H1 (cell line): Measurements from ENCODE around the gene SBNO2. TPM values are rescaled to one million over a fixed set of nuclear protein-coding genes. Genes with fewer than 3 reads are reported as not detected.

ENCODE experiments used
- CTCF ChIA-PET: fragments of 300-600 bp; sonication (Branson Sonifier 250); formaldehyde crosslinking; loops from one replicate; lab custom pipeline; 2021; ENCODE audit not compliant: partially characterized antibody; lab: Charles Lee
- POLR2A ChIA-PET: fragments of 300-600 bp; sonication (Branson Sonifier 250); formaldehyde crosslinking; loops from one replicate; lab custom pipeline; 2021; ENCODE audit warnings: inconsistent platforms; ENCODE audit not compliant: partially characterized antibody; lab: Charles Lee
- DNase-seq, 2 experiments: peaks; one replicate each; pipeline versions ENCODE4 v3.0.0 to v3.0.0-alpha.2; 2010 to 2022; ENCODE audit warnings: low spot score in 2 of 2, low read depth in 1 of 2, mixed read lengths in 1 of 2
- FAIRE-seq: peaks from 2 replicates; lab custom pipeline; 2011; peaks lifted over from hg19 to GRCh38; lab: Jason Lieb, UNC
- H2AFZ ChIP-seq: 2 replicates; pipeline ENCODE4 v1.8.1; 2012; ENCODE audit warnings: low read length, inconsistent platforms
- H2AK5ac ChIP-seq: 2 replicates; pipeline ENCODE4 v1.6.1; 2013; ENCODE audit warnings: low read depth, low read length
- H2BK120ac ChIP-seq: replicated peaks from 2 replicates; pipeline ENCODE3; 2013; ENCODE audit warnings: low read depth, low read length, inconsistent platforms
- H2BK12ac ChIP-seq: 2 replicates; pipeline ENCODE4 v1.6.1; 2013; ENCODE audit warnings: low read depth, low read length
- H2BK15ac ChIP-seq: 2 replicates; pipeline ENCODE4 v1.6.1; 2013; ENCODE audit warnings: low read length
- H2BK20ac ChIP-seq: 2 replicates; pipeline ENCODE4 v1.6.1; 2013; ENCODE audit warnings: low read length
- H2BK5ac ChIP-seq: 2 replicates; pipeline ENCODE4 v1.6.1; 2013; ENCODE audit warnings: low read depth, low read length
- H3K14ac ChIP-seq: 2 replicates; pipeline ENCODE4 v1.6.1; 2013; ENCODE audit warnings: inconsistent platforms; ENCODE audit not compliant: insufficient read length
- H3K18ac ChIP-seq: 2 replicates; pipeline ENCODE4 v1.6.1; 2013; ENCODE audit warnings: low read length; ENCODE audit errors: extremely low read depth
- H3K23ac ChIP-seq: 2 replicates; pipeline ENCODE4 v1.6.1; 2013; ENCODE audit warnings: inconsistent platforms; ENCODE audit not compliant: insufficient read length
- H3K23me2 ChIP-seq: 2 replicates; pipeline ENCODE4 v1.6.1; 2013; ENCODE audit warnings: low read depth, low read length
- H3K27ac ChIP-seq: 2 replicates; pipeline ENCODE4 v1.6.1; 2011; ENCODE audit warnings: low read depth, low read length, inconsistent platforms
- H3K27me3 ChIP-seq, 4 experiments: replicated peaks in 1 of 4; 1 replicate in 1 of 4; 2 replicates in 3 of 4; pipeline versions ENCODE4 v1.6.1 to v1.8.1; 2011 to 2013; ENCODE audit warnings: low read length in 3 of 4, mild to moderate bottlenecking in 3 of 4, inconsistent platforms in 2 of 4, mixed read lengths in 2 of 4, moderate library complexity in 1 of 4; ENCODE audit not compliant: control insufficient read depth in 3 of 4, insufficient read depth in 3 of 4; ENCODE audit errors: extremely low read depth in 1 of 4
- H3K36me3 ChIP-seq, 4 experiments: 2 replicates each; pipeline versions ENCODE4 v1.6.1 to v1.8.1; 2011 to 2013; ENCODE audit warnings: mild to moderate bottlenecking in 4 of 4, low read length in 3 of 4, moderate library complexity in 2 of 4, control low read depth in 1 of 4, inconsistent platforms in 1 of 4; ENCODE audit not compliant: insufficient read depth in 4 of 4, control insufficient read depth in 2 of 4
- H3K4ac ChIP-seq: replicated peaks from 2 replicates; pipeline ENCODE3; 2013; ENCODE audit warnings: low read length, low read depth, mixed read lengths, inconsistent platforms; ENCODE audit not compliant: insufficient read length
- H3K4me1 ChIP-seq, 4 experiments: replicated peaks in 1 of 4; 1 replicate in 1 of 4; 2 replicates in 3 of 4; pipeline versions ENCODE4 v1.6.1 to v1.8.1; 2011 to 2013; ENCODE audit warnings: low read length in 3 of 4, inconsistent platforms in 2 of 4, mixed read lengths in 1 of 4; ENCODE audit not compliant: insufficient read depth in 4 of 4, control insufficient read depth in 3 of 4
- H3K4me2 ChIP-seq, 2 experiments: 2 replicates each; pipeline versions ENCODE4 v1.6.1 to v1.8.1; 2011 to 2013; ENCODE audit warnings: low read depth in 2 of 2, low read length in 2 of 2, control low read depth in 1 of 2, inconsistent platforms in 1 of 2, mild to moderate bottlenecking in 1 of 2; ENCODE audit not compliant: insufficient read depth in 1 of 2
- H3K4me3 ChIP-seq, 4 experiments: fragments of 200-600, 300-600 bp in 1 of 4; sonication (generic), shearing (Covaris generic), sonication (Bioruptor Twin) in 1 of 4; 2 replicates each; pipeline versions ENCODE4 v1.5.1 to v1.8.1; 2011 to 2016; ENCODE audit warnings: low read length in 4 of 4, low read depth in 3 of 4, control low read depth in 2 of 4, inconsistent platforms in 2 of 4, mild to moderate bottlenecking in 2 of 4, mixed read lengths in 1 of 4, moderate library complexity in 1 of 4; ENCODE audit not compliant: insufficient read depth in 2 of 4; ENCODE audit errors: extremely low read depth in 1 of 4
- H3K56ac ChIP-seq: replicated peaks from 2 replicates; pipeline ENCODE3; 2013; ENCODE audit warnings: low read depth, mild to moderate bottlenecking, mixed read lengths, low read length, inconsistent platforms; ENCODE audit not compliant: insufficient read length
- H3K79me1 ChIP-seq: 2 replicates; pipeline ENCODE4 v1.6.1; 2013; ENCODE audit warnings: low read depth, low read length, control low read depth
- H3K79me2 ChIP-seq, 2 experiments: 2 replicates each; pipeline versions ENCODE4 v1.6.1 to v1.8.1; 2012 to 2013; ENCODE audit warnings: low read length in 2 of 2, mild to moderate bottlenecking in 2 of 2, inconsistent platforms in 1 of 2; ENCODE audit not compliant: insufficient read depth in 2 of 2, control insufficient read depth in 1 of 2
- H3K9ac ChIP-seq, 4 experiments: replicated peaks in 1 of 4; 1 replicate in 1 of 4; 2 replicates in 3 of 4; pipeline versions ENCODE4 v1.6.1 to v1.8.1; 2011 to 2013; ENCODE audit warnings: low read depth in 3 of 4, low read length in 3 of 4, control low read depth in 2 of 4, mild to moderate bottlenecking in 2 of 4, moderate library complexity in 2 of 4, inconsistent platforms in 1 of 4; ENCODE audit errors: extremely low read depth in 1 of 4
- H3K9me3 ChIP-seq, 2 experiments: 2 replicates each; pipeline versions ENCODE4 v1.6.1 to v1.8.1; 2012 to 2013; ENCODE audit warnings: mild to moderate bottlenecking in 2 of 2, moderate library complexity in 2 of 2, control low read depth in 1 of 2, inconsistent platforms in 1 of 2, low read depth in 1 of 2, low read length in 1 of 2, mixed read lengths in 1 of 2; ENCODE audit not compliant: insufficient read depth in 2 of 2
- H4K20me1 ChIP-seq, 2 experiments: replicated peaks in 1 of 2; 2 replicates each; pipeline versions ENCODE3 to v1.8.1; 2011 to 2013; ENCODE audit warnings: inconsistent platforms in 2 of 2, low read length in 2 of 2, mild to moderate bottlenecking in 1 of 2; ENCODE audit not compliant: insufficient read depth in 2 of 2, control insufficient read depth in 1 of 2
- H4K5ac ChIP-seq: 2 replicates; pipeline ENCODE4 v1.6.1; 2013; ENCODE audit warnings: low read length, low read depth, mixed read lengths, inconsistent platforms; ENCODE audit not compliant: insufficient read length
- H4K8ac ChIP-seq: 2 replicates; pipeline ENCODE4 v1.8.0; 2013; ENCODE audit warnings: mild to moderate bottlenecking, moderate library complexity, low read length, inconsistent platforms; ENCODE audit not compliant: insufficient read depth; ENCODE audit errors: extremely low read depth
- H4K91ac ChIP-seq: replicated peaks from 2 replicates; pipeline ENCODE3; 2013; ENCODE audit warnings: low read length, mixed read lengths, inconsistent platforms; ENCODE audit not compliant: insufficient read length
- BACH1 ChIP-seq: IDR thresholded peaks from 2 replicates; pipeline ENCODE4 v1.6.1; 2012; ENCODE audit warnings: low read length, improper control_type of control experiment
- CTBP2 ChIP-seq: IDR thresholded peaks from 2 replicates; pipeline ENCODE4 v1.7.0; 2011; ENCODE audit warnings: borderline replicate concordance, mild to moderate bottlenecking, moderate library complexity, mixed read lengths, low read length; ENCODE audit not compliant: insufficient read depth, insufficient read length
- HDAC2 ChIP-seq, 2 experiments: fragments of 300-600 bp in 1 of 2; sonication (generic) in 1 of 2; IDR thresholded peaks; 2 replicates each; pipeline ENCODE4 v1.6.1; 2011 to 2012; ENCODE audit warnings: low read depth in 2 of 2, low read length in 2 of 2, mild to moderate bottlenecking in 2 of 2, moderate library complexity in 2 of 2, borderline replicate concordance in 1 of 2, inconsistent platforms in 1 of 2
- JUND ChIP-seq: IDR thresholded peaks from 2 replicates; pipeline ENCODE4 v1.6.1; 2011; ENCODE audit warnings: mild to moderate bottlenecking, improper control_type of control experiment, low read length
- KDM4A ChIP-seq: IDR thresholded peaks from one replicate; pipeline ENCODE4 v1.7.1; 2012; ENCODE audit warnings: low read depth, mild to moderate bottlenecking, moderate library complexity, low read length, inconsistent platforms; ENCODE audit not compliant: severe bottlenecking
- SIN3A ChIP-seq, 2 experiments: IDR thresholded peaks in 1 of 2; conservative IDR thresholded peaks in 1 of 2; 2 replicates each; pipeline ENCODE4 v1.6.1; 2011 to 2012; ENCODE audit warnings: low read length in 2 of 2, improper control_type of control experiment in 1 of 2, low read depth in 1 of 2, mild to moderate bottlenecking in 1 of 2
- SIX5 ChIP-seq: IDR thresholded peaks from 2 replicates; pipeline ENCODE4 v1.6.1; 2011; ENCODE audit warnings: mild to moderate bottlenecking, low read depth, low read length
- TCF12 ChIP-seq: IDR thresholded peaks from 2 replicates; pipeline ENCODE4 v1.6.1; 2011; ENCODE audit warnings: low read depth, mild to moderate bottlenecking, low read length
- WGBS, 2 experiments: shearing (Covaris generic) in 1 of 2; methylation state at CpG; one replicate each; pipeline versions ENCODE4 v1.1.6 to v1.1.7; 2013 to 2015; ENCODE audit warnings: low lambda C conversion rate in 2 of 2, mixed read lengths in 2 of 2, inconsistent platforms in 1 of 2, low coverage in 1 of 2, missing lambda C conversion rate in 1 of 2; ENCODE audit not compliant: insufficient replicate concordance in 2 of 2, insufficient coverage in 1 of 2, insufficient read length in 1 of 2; ENCODE audit errors: extremely low coverage in 1 of 2, missing lambda C conversion rate in 1 of 2; 5-methylcytosine and 5-hydroxymethylcytosine counted together
- polyA plus RNA-seq, 7 experiments: library from polyadenylated mRNA; depleted of rRNA in 3 of 7; stranded (reverse) in 5 of 7; unstranded in 2 of 7; fragments of >200 nt in 5 of 7; fragments of 200-250 nt in 2 of 7; gene quantifications; 1 replicate in 5 of 7; 2 replicates in 1 of 7; 4 replicates in 1 of 7; pipeline versions ENCODE4 v1.2.1 to v1.2.3, GENCODE V29; 2011 to 2013; ENCODE audit warnings: missing spikeins in 2 of 7, mixed read lengths in 2 of 7
- total RNA-seq: library from RNA; stranded (reverse); fragmentation: NEBNext Ultra II Directional; extraction: Animal tissue kit (Norgen Biotek cat#: 25700); gene quantifications from 2 replicates; pipeline ENCODE4 v1.2.1, GENCODE V29; 2021

The SBNO2 gene
- total and polyA plus RNA-seq, 2 of the 8 experiments (the other 6 are each of a cell fraction or from before 2014, with no cell fraction given) = 12.2 to 31.4 TPM

GRCh38 chr19:1162404-1163282, 11.4 kb downstream of the SBNO2 start:
- POLR2A ChIA-PET = interaction anchor here (0.8 to 2.0 kb wide), 10 partner anchors 8 to 136 kb away, joined by 3 to 5 read pairs (median 4); partner anchors contain the start of gene CNN2
- H3K27ac ChIP-seq = no peak overlapping the region
- no peak overlapping the region for H2BK120ac ChIP-seq
- DNase-seq (no peak), FAIRE-seq (no peak)
- no peak overlapping the region for H3K4ac ChIP-seq
- no peak overlapping the region for H3K9ac ChIP-seq
- H3K14ac ChIP-seq = no peak overlapping the region
- no peak overlapping the region for H4K91ac ChIP-seq
- H3K9me3 ChIP-seq = no peaks in the 10 kb centered on the region
- no peaks in the 10 kb centered on the region for H3K27me3 ChIP-seq
- H3K4me3 ChIP-seq = no peak overlapping the region
- no peak overlapping the region for H3K18ac ChIP-seq
- H4K8ac ChIP-seq = no peak overlapping the region
- no peak overlapping the region for H2BK12ac ChIP-seq
- H3K79me1 ChIP-seq = peaks cover 14% of the 10 kb centered on the region
- no peak overlapping the region for H3K4me2 ChIP-seq
- no peaks in the 10 kb centered on the region for H3K23me2 ChIP-seq
- no peak overlapping the region for H2AK5ac ChIP-seq
- H4K20me1 ChIP-seq = peaks cover 0 to 27% of the 10 kb centered on the region in 2 experiments
- TF ChIP-seq CTBP2 (no peak), SIN3A (conservative IDR thresholded peaks at IDR 0.05 in 1 of 2, IDR thresholded peaks at IDR 0.05 in 1 of 2; ENCODE audit: low read depth in 1 of 2, low read length in 2 of 2) (no peak), JUND (no peak), HDAC2 (IDR thresholded peaks at IDR 0.05; ENCODE audit: borderline replicate concordance in 1 of 2, low read depth in 2 of 2, low read length in 2 of 2) (no peak), SIX5 (no peak), TCF12 (no peak), KDM4A (no peak), BACH1 (no peak)
- TF ChIP-seq, all 59 proteins: peak for 0
- Histone ChIP-seq H2AFZ (no peak overlapping the region), H3K56ac (no peak overlapping the region), H2BK20ac (no peak overlapping the region), H2BK5ac (no peak overlapping the region), H3K36me3 (no peaks in the 10 kb centered on the region), H3K4me1 (peaks cover 0 to 3% (median under 1%) of the 10 kb centered on the region in 4 experiments; a peak in 3 of 7 replicates), H2BK15ac (no peak overlapping the region), H3K23ac (no peak overlapping the region), H4K5ac (no peak overlapping the region), H3K79me2 (peaks cover 0 to 18% of the 10 kb centered on the region in 2 experiments; a peak in 3 of 4 replicates)
- WGBS, 2 experiments = 88% methylated on average over 22 of the region's 26 CpGs; no CpG with 5 or more reads in 1 of the 2 experiments
- CTCF ChIA-PET = interaction anchor here (1.0 to 2.0 kb wide), 6 partner anchors 13 to 60 kb away, joined by 3 to 5 read pairs (median 3); no protein-coding TSS in a partner anchor
